HEK293 (cell line): ENCODE results near the gene ZYX.

Experiments used
- CTCF ChIP-seq: fragments of 450-650 bp; formaldehyde crosslinking; IDR thresholded peaks from 2 replicates; pipeline ENCODE4 v1.5.1; 2016; ENCODE audit warnings: missing biosample characterization, missing genetic modification characterization
- PATZ1 ChIP-seq: fragments of 450-650 bp; formaldehyde crosslinking; IDR thresholded peaks from 2 replicates; pipeline ENCODE4 v1.5.1; 2016; ENCODE audit warnings: missing biosample characterization, missing genetic modification characterization
- SETDB1 ChIP-seq: IDR thresholded peaks from one replicate; pipeline ENCODE4 v1.6.1; 2017; ENCODE audit warnings: mild to moderate bottlenecking, low read length, moderate library complexity, mixed read lengths; ENCODE audit not compliant: insufficient read length
- ZFP41 ChIP-seq: fragments of 450-650 bp; formaldehyde crosslinking; IDR thresholded peaks from 2 replicates; pipeline ENCODE4 v1.5.1; 2016; ENCODE audit warnings: missing biosample characterization, missing genetic modification characterization, borderline replicate concordance
- ZNF2 ChIP-seq: fragments of 450-650 bp; formaldehyde crosslinking; IDR thresholded peaks from 2 replicates; pipeline ENCODE4 v1.5.1; 2016; ENCODE audit warnings: missing biosample characterization, missing genetic modification characterization
- ZNF239 ChIP-seq: fragments of 450-650 bp; formaldehyde crosslinking; IDR thresholded peaks from 2 replicates; pipeline ENCODE4 v1.5.1; 2016; ENCODE audit warnings: missing biosample characterization, missing genetic modification characterization
- ZNF391 ChIP-seq: fragments of 450-650 bp; formaldehyde crosslinking; IDR thresholded peaks from 2 replicates; pipeline ENCODE4 v1.5.1; 2016; ENCODE audit warnings: low read depth, missing biosample characterization, missing genetic modification characterization, borderline replicate concordance
- ZNF416 ChIP-seq: fragments of 450-650 bp; formaldehyde crosslinking; IDR thresholded peaks from 2 replicates; pipeline ENCODE4 v1.5.1; 2016; ENCODE audit warnings: missing biosample characterization, missing genetic modification characterization
- ZNF571 ChIP-seq: fragments of 450-650 bp; formaldehyde crosslinking; IDR thresholded peaks from 2 replicates; pipeline ENCODE4 v1.5.0; 2017; ENCODE audit warnings: missing biosample characterization, missing genetic modification characterization
- ZNF76 ChIP-seq: fragments of 450-650 bp; formaldehyde crosslinking; IDR thresholded peaks from 2 replicates; pipeline ENCODE4; 2016; ENCODE audit warnings: low read depth, missing biosample characterization, missing genetic modification characterization, borderline replicate concordance
- ZNF830 ChIP-seq: fragments of 450-650 bp; IDR thresholded peaks from 2 replicates; pipeline ENCODE4 v1.5.0; 2018; ENCODE audit warnings: missing biosample characterization, missing genetic modification characterization, low read depth, mild to moderate bottlenecking, moderate library complexity
- TF ChIP-seq, protein P1 (sequence below): fragments of 450-650 bp; formaldehyde crosslinking; IDR thresholded peaks from 2 replicates; pipeline ENCODE4 v1.5.1; 2016; ENCODE audit warnings: missing biosample characterization, missing genetic modification characterization, low read depth
- TF ChIP-seq, protein P2 (sequence below): fragments of 450-650 bp; formaldehyde crosslinking; optimal IDR thresholded peaks from 2 replicates; pipeline ENCODE3; 2016; ENCODE audit warnings: missing biosample characterization, mild to moderate bottlenecking, missing genetic modification characterization

- TF ChIP-seq, protein P1, sequence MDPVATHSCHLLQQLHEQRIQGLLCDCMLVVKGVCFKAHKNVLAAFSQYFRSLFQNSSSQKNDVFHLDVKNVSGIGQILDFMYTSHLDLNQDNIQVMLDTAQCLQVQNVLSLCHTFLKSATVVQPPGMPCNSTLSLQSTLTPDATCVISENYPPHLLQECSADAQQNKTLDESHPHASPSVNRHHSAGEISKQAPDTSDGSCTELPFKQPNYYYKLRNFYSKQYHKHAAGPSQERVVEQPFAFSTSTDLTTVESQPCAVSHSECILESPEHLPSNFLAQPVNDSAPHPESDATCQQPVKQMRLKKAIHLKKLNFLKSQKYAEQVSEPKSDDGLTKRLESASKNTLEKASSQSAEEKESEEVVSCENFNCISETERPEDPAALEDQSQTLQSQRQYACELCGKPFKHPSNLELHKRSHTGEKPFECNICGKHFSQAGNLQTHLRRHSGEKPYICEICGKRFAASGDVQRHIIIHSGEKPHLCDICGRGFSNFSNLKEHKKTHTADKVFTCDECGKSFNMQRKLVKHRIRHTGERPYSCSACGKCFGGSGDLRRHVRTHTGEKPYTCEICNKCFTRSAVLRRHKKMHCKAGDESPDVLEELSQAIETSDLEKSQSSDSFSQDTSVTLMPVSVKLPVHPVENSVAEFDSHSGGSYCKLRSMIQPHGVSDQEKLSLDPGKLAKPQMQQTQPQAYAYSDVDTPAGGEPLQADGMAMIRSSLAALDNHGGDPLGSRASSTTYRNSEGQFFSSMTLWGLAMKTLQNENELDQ (tag by site-specific recombination) = no peak
- TF ChIP-seq CTCF (tag by site-specific recombination) = no peak
- TF ChIP-seq ZNF571 = no peak
- no peak for TF ChIP-seq PATZ1
- no peak for TF ChIP-seq ZNF391 (tag by site-specific recombination)
- TF ChIP-seq SETDB1 = no peak
- TF ChIP-seq, protein P2, sequence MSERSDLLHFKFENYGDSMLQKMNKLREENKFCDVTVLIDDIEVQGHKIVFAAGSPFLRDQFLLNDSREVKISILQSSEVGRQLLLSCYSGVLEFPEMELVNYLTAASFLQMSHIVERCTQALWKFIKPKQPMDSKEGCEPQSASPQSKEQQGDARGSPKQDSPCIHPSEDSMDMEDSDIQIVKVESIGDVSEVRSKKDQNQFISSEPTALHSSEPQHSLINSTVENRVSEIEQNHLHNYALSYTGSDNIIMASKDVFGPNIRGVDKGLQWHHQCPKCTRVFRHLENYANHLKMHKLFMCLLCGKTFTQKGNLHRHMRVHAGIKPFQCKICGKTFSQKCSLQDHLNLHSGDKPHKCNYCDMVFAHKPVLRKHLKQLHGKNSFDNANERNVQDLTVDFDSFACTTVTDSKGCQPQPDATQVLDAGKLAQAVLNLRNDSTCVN (tag by site-specific recombination) = no peak
- no peak for TF ChIP-seq ZNF239
- no peak for TF ChIP-seq ZFP41 (tag by site-specific recombination)
- TF ChIP-seq ZNF76 (tag by site-specific recombination) = no peak
- no peak for TF ChIP-seq ZNF830
- no peak for TF ChIP-seq ZNF416
- TF ChIP-seq ZNF2 (tag by site-specific recombination) = no peak
Measured at GRCh38 chr7:143392875-143393266, 11.7 kb downstream of the ZYX start.
